ENCODE results near the gene TC2N. TPM values are rescaled to one million over a fixed set of nuclear protein-coding genes. Genes with fewer than 3 reads are reported as not detected.

Gene TC2N
- polyA plus RNA-seq, 3 donors: 0.24 to 0.55 TPM; not detected in 1

DNA sequence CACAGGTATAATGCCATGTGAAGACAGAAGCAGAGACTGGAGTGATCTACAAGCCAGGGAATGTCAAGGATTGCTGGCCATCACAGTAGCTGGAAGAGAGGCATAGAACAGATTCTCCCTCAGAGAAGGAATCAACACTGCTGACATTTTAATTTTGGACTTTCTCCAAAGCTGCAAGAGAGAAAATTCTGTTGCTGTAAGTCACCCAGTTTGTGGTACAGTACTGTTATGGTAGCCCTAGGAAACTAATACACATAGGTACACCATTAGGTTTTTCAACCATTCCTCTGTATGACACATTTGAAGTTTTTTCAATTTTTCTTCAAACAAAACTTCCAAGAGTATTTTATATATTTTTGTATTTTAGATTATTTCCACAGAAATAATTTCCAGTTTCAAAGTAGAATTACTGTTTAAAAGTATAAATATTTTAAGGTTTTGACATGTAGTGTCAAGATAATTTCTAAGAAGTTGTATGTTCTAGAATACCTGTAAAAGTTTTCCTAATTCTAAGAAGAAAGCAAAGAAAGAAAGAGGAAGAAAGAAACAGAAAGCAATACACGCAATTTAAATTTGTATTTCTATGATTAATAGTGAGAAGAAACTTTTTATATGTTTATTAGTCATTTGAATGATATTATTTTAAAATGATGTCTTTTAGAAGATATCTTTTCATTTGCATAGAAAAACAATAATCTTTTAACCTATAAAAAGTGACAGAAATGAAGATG, 70.6 kb downstream of the TC2N start:
- Mint-ChIP-seq H3K27ac (no peak overlapping the region), H3K9me3 (peaks cover 0 to 9% (median 2%) of the 10 kb centered on the region in 7 donors), H3K4me3 (no peak overlapping the region), H3K27me3 (ENCODE audit: low read depth in 3 of 3) (peaks cover 0 to 2% (median under 1%) of the 10 kb centered on the region in 3 donors), H3K36me3 (no peaks in the 10 kb centered on the region), H3K4me1 (no peaks in the 10 kb centered on the region)
- intact Hi-C loops (cut with micrococcal nuclease): no loop called here
- Histone ChIP-seq H3K4me1 (ENCODE audit: control insufficient read depth in 1 of 2, insufficient read depth in 2 of 2, low read length in 2 of 2) (no peaks in the 10 kb centered on the region), H2AFZ (ENCODE audit: insufficient read depth, low read depth, low read length, poor library complexity, severe bottlenecking) (no peak overlapping the region), H4K20me1 (ENCODE audit: insufficient read depth, low read length) (no peaks in the 10 kb centered on the region), H3K79me2 (ENCODE audit: insufficient read depth, low read length) (no peaks in the 10 kb centered on the region), H3K27ac (ENCODE audit: low read depth in 1 of 2, low read length in 2 of 2) (no peak overlapping the region), H3K9me3 (replicated peaks in 1 of 2; ENCODE audit: control insufficient read depth in 1 of 2, insufficient read depth in 1 of 2, low read length in 2 of 2) (no peaks in the 10 kb centered on the region), H3K9ac (ENCODE audit: insufficient read depth, low read length, poor library complexity, severe bottlenecking) (no peak overlapping the region), H3K27me3 (ENCODE audit: control insufficient read depth in 2 of 2, insufficient read depth in 2 of 2, low read length in 2 of 2) (no peaks in the 10 kb centered on the region), H3K4me3 (replicated peaks in 1 of 3; ENCODE audit: low read depth in 2 of 3, low read length in 3 of 3) (no peak overlapping the region), H3K4me2 (replicated peaks; ENCODE audit: extremely low read depth, low read length, poor library complexity, severe bottlenecking) (no peak overlapping the region), H3K36me3 (replicated peaks in 1 of 2; ENCODE audit: control insufficient read depth in 1 of 2, insufficient read depth in 2 of 2, low read length in 2 of 2) (no peaks in the 10 kb centered on the region)
- no CpG with 5 or more reads among the region's 1 CpG for WGBS (ENCODE audit: insufficient coverage)
- no peak for TF ChIP-seq CTCF (IDR thresholded peaks at IDR 0.05)
- DNase-seq: no peak

- intact Hi-C loops (cut with micrococcal nuclease): no loop called here
- H3K27me3 ChIP-seq (ENCODE audit: control insufficient read depth in 2 of 2, insufficient read depth in 2 of 2, low read length in 2 of 2): no peaks in the 10 kb centered on the region
- H3K27ac Mint-ChIP-seq: no peak overlapping the region
- H3K27me3 Mint-ChIP-seq (ENCODE audit: low read depth in 3 of 3): peaks cover 0 to 3% (median 2%) of the 10 kb centered on the region in 3 donors
- no peak overlapping the region for H3K4me3 Mint-ChIP-seq
- H3K79me2 ChIP-seq (ENCODE audit: insufficient read depth, low read length): no peaks in the 10 kb centered on the region
- no peaks in the 10 kb centered on the region for H3K4me1 Mint-ChIP-seq
- no peak for DNase-seq
- H3K36me3 Mint-ChIP-seq: no peaks in the 10 kb centered on the region
- H3K9me3 ChIP-seq (replicated peaks in 1 of 2; ENCODE audit: control insufficient read depth in 1 of 2, insufficient read depth in 1 of 2, low read length in 2 of 2): no peaks in the 10 kb centered on the region
- TF ChIP-seq CTCF (IDR thresholded peaks at IDR 0.05): no peak
- H4K20me1 ChIP-seq (ENCODE audit: insufficient read depth, low read length): no peaks in the 10 kb centered on the region
- H3K4me2 ChIP-seq (replicated peaks; ENCODE audit: extremely low read depth, low read length, poor library complexity, severe bottlenecking): no peak overlapping the region
- H3K27ac ChIP-seq (ENCODE audit: low read depth in 1 of 2, low read length in 2 of 2): no peak overlapping the region
- WGBS (ENCODE audit: insufficient coverage): 93% methylated on average over 3 of the region's 4 CpGs
- H3K9ac ChIP-seq (ENCODE audit: insufficient read depth, low read length, poor library complexity, severe bottlenecking): no peak overlapping the region
- H3K4me3 ChIP-seq (replicated peaks in 1 of 3; ENCODE audit: low read depth in 2 of 3, low read length in 3 of 3): no peak overlapping the region
- H3K36me3 ChIP-seq (replicated peaks in 1 of 2; ENCODE audit: control insufficient read depth in 1 of 2, insufficient read depth in 2 of 2, low read length in 2 of 2): no peaks in the 10 kb centered on the region
- H3K4me1 ChIP-seq (ENCODE audit: control insufficient read depth in 1 of 2, insufficient read depth in 2 of 2, low read length in 2 of 2): no peaks in the 10 kb centered on the region
- peaks cover 0 to 11% (median 2%) of the 10 kb centered on the region in 7 donors for H3K9me3 Mint-ChIP-seq
- no peak overlapping the region for H2AFZ ChIP-seq (ENCODE audit: insufficient read depth, low read depth, low read length, poor library complexity, severe bottlenecking)
Observed at GRCh38 chr14:91793704-91794103, 73.6 kb downstream of the TC2N start.
